HEK293 (cell line): Measurements from ENCODE around the gene TPD52L2.

Experiments used
- CTCF ChIA-PET: fragments of 350-600 bp; formaldehyde crosslinking; extraction: SDS; loops from one replicate; lab custom pipeline; 2021; ENCODE audit warnings: antibody characterized with exemption; lab: Yijun Ruan, JAX
- POLR2A ChIA-PET: fragments of 300-600 bp; formaldehyde crosslinking; extraction: SDS; loops from one replicate; lab custom pipeline; 2020; ENCODE audit warnings: antibody characterized with exemption, inconsistent platforms; lab: Yijun Ruan, JAX
- H3K27ac ChIP-seq: fragments of 200-500 bp; sonication (Bioruptor generic); 2 replicates; pipeline ENCODE4 v1.5.1; 2014; ENCODE audit warnings: low read depth, low read length, control low read depth, inconsistent platforms; ENCODE audit errors: extremely low read depth
- H3K36me3 ChIP-seq, 2 experiments: fragments of 200-500 bp in 1 of 2; sonication (Bioruptor generic) in 1 of 2; 1 replicate in 1 of 2; 2 replicates in 1 of 2; pipeline ENCODE4 v1.5.1; 2014 to 2017; ENCODE audit warnings: inconsistent platforms in 2 of 2, low read length in 2 of 2; ENCODE audit not compliant: control insufficient read depth in 2 of 2, insufficient read depth in 1 of 2
- H3K4me1 ChIP-seq: fragments of 200-500 bp; sonication (Bioruptor generic); 2 replicates; pipeline ENCODE4 v1.5.1; 2014; ENCODE audit warnings: mild to moderate bottlenecking, low read length, inconsistent platforms; ENCODE audit not compliant: control insufficient read depth, insufficient read depth
- H3K4me3 ChIP-seq: 2 replicates; pipeline ENCODE4 v1.5.1; 2011; ENCODE audit warnings: low read depth, mild to moderate bottlenecking, control low read depth, low read length, moderate library complexity
- H3K9me3 ChIP-seq: fragments of 200-500 bp; sonication (Bioruptor generic); 2 replicates; pipeline ENCODE4 v1.5.1; 2014; ENCODE audit warnings: low read depth, low read length, inconsistent platforms; ENCODE audit not compliant: control insufficient read depth, insufficient read depth
- BCL11B ChIP-seq: fragments of 450-650 bp; formaldehyde crosslinking; IDR thresholded peaks from 2 replicates; pipeline ENCODE4 v1.5.1; 2016; ENCODE audit warnings: low read depth, missing biosample characterization, missing genetic modification characterization
- SCRT2 ChIP-seq: fragments of 450-650 bp; formaldehyde crosslinking; IDR thresholded peaks from 2 replicates; pipeline ENCODE4 v1.5.1; 2016; ENCODE audit warnings: missing biosample characterization, missing genetic modification characterization
- ZNF138 ChIP-seq: fragments of 450-650 bp; formaldehyde crosslinking; IDR thresholded peaks from 2 replicates; pipeline ENCODE4 v1.5.1; 2016; ENCODE audit warnings: missing biosample characterization, missing genetic modification characterization, borderline replicate concordance
- ZNF175 ChIP-seq: fragments of 450-650 bp; formaldehyde crosslinking; IDR thresholded peaks from 2 replicates; pipeline ENCODE4 v1.5.1; 2016; ENCODE audit warnings: missing biosample characterization, missing genetic modification characterization
- ZNF19 ChIP-seq: fragments of 450-650 bp; formaldehyde crosslinking; IDR thresholded peaks from 2 replicates; pipeline ENCODE4; 2016; ENCODE audit warnings: missing biosample characterization, missing genetic modification characterization, low read depth
- ZNF223 ChIP-seq: fragments of 450-650 bp; formaldehyde crosslinking; IDR thresholded peaks from 2 replicates; pipeline ENCODE4 v1.5.1; 2016; ENCODE audit warnings: missing biosample characterization, missing genetic modification characterization
- ZNF274 ChIP-seq, 2 experiments: fragments of 200-500 bp in 1 of 2; fragments of 450-650 bp in 1 of 2; sonication (Bioruptor generic) in 1 of 2; formaldehyde crosslinking in 1 of 2; IDR thresholded peaks; 2 replicates each; pipeline versions ENCODE4 v1.5.1 to v1.6.1; 2014 to 2016; ENCODE audit warnings: borderline replicate concordance in 1 of 2, inconsistent platforms in 1 of 2, low read length in 1 of 2, missing biosample characterization in 1 of 2, missing genetic modification characterization in 1 of 2
- ZNF514 ChIP-seq: fragments of 450-650 bp; formaldehyde crosslinking; IDR thresholded peaks from 2 replicates; pipeline ENCODE4 v1.5.1; 2016; ENCODE audit warnings: missing biosample characterization, missing genetic modification characterization
- ZNF654 ChIP-seq: fragments of 450-650 bp; formaldehyde crosslinking; IDR thresholded peaks from 2 replicates; pipeline ENCODE4 v1.5.1; 2016; ENCODE audit warnings: low read depth, missing biosample characterization, missing genetic modification characterization
- ZNF701 ChIP-seq: fragments of 450-650 bp; formaldehyde crosslinking; IDR thresholded peaks from 2 replicates; pipeline ENCODE4 v1.5.1; 2016; ENCODE audit warnings: missing biosample characterization, missing genetic modification characterization
- ZNF747 ChIP-seq: fragments of 450-650 bp; formaldehyde crosslinking; IDR thresholded peaks from 2 replicates; pipeline ENCODE4 v1.5.1; 2016; ENCODE audit warnings: missing biosample characterization, missing genetic modification characterization
- ZXDB ChIP-seq: fragments of 450-650 bp; formaldehyde crosslinking; IDR thresholded peaks from 2 replicates; pipeline ENCODE4 v1.5.1; 2016; ENCODE audit warnings: missing biosample characterization, missing genetic modification characterization
- TF ChIP-seq, protein P1 (sequence below): fragments of 450-650 bp; formaldehyde crosslinking; IDR thresholded peaks from 2 replicates; pipeline ENCODE4; 2016; ENCODE audit warnings: missing biosample characterization, missing genetic modification characterization
- TF ChIP-seq, protein P2 (sequence below): fragments of 450-650 bp; formaldehyde crosslinking; IDR thresholded peaks from 2 replicates; pipeline ENCODE4 v1.5.1; 2017; ENCODE audit warnings: missing biosample characterization, missing genetic modification characterization
- TF ChIP-seq, protein P3 (sequence below): fragments of 450-650 bp; formaldehyde crosslinking; IDR thresholded peaks from 2 replicates; pipeline ENCODE4 v1.5.1; 2016; ENCODE audit warnings: missing biosample characterization, missing genetic modification characterization

TPD52L2 gene

DNA sequence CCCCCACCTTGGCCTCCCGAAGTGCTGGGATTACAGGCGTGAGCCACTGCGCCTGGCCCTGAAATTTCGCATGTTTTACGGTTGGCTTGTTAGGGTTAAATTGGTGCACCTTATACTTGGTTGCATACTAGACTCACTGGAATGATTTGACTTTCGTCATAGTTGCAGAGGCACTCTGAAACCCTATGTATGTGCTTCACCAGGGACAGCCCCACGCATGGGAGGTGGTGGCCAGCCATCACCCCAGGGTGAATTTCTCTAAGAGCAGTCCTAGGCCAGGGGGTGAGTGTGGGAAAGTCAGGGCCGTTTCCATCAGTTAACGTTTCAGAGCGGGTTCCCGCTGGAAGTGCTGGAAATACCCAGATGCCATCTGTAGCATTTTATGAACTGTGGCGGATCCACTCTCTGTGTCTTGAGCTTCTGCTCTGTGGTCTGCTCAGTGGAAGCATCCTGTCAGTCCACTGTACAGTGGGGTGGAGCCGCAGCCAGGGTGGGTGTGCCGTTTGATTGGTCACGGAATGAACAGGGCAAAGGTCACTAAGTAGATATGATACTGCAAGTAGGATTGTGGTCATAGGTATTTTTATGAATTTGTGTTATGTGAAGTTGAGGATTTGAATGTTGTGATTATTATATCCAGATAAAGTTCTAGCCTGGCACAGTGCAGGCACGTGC lies 43.1 kb downstream of the TPD52L2 start:
- TF ChIP-seq ZNF19 (tag by site-specific recombination) (no peak), ZNF175 (tag by site-specific recombination) (no peak), ZNF223 (tag by site-specific recombination) (no peak), BCL11B (tag by site-specific recombination) (no peak), ZNF138 (tag by site-specific recombination) (no peak), ZNF654 (tag by site-specific recombination) (no peak), ZXDB (tag by site-specific recombination) (no peak)
- TF ChIP-seq, protein P1, sequence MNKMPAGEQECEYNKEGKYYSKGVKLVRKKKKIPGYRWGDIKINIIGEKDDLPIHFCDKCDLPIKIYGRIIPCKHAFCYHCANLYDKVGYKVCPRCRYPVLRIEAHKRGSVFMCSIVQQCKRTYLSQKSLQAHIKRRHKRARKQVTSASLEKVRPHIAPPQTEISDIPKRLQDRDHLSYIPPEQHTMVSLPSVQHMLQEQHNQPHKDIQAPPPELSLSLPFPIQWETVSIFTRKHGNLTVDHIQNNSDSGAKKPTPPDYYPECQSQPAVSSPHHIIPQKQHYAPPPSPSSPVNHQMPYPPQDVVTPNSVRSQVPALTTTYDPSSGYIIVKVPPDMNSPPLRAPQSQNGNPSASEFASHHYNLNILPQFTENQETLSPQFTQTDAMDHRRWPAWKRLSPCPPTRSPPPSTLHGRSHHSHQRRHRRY (tag by site-specific recombination) = no peak
- H3K4me1 ChIP-seq = peaks cover 2% of the 10 kb centered on the region; the same call in 1 of the 2 replicates
- H3K27ac ChIP-seq = no peak overlapping the region
- ChIA-PET CTCF (interaction anchor here (0.6 to 3.0 kb wide), 5 partner anchors 12 to 79 kb away, joined by 4 to 16 read pairs (median 8); no protein-coding TSS in a partner anchor), POLR2A (interaction anchor here (1.1 kb wide), 1 partner anchor 50 kb away, joined by 3 read pairs; no protein-coding TSS in a partner anchor)
- peaks cover 0 to 7% of the 10 kb centered on the region in 2 experiments; a peak in 2 of 3 replicates for H3K36me3 ChIP-seq
- no peaks in the 10 kb centered on the region for H3K9me3 ChIP-seq
- no peak overlapping the region for H3K4me3 ChIP-seq

GRCh38 chr20:63911176-63911575 lies 46.1 kb downstream of the TPD52L2 start:
- ChIA-PET POLR2A (no interaction called here), CTCF (interaction anchor here (3.0 kb wide), 1 partner anchor 63 kb away, joined by 16 read pairs; no protein-coding TSS in a partner anchor)
- Histone ChIP-seq H3K9me3 (no peaks in the 10 kb centered on the region), H3K4me1 (peaks cover 2% of the 10 kb centered on the region; the same call in 1 of the 2 replicates), H3K4me3 (no peak overlapping the region), H3K36me3 (peaks cover 0 to 7% of the 10 kb centered on the region in 2 experiments; a peak in 2 of 3 replicates), H3K27ac (no peak overlapping the region)
- TF ChIP-seq ZNF701 (tag by site-specific recombination) (no peak), SCRT2 (tag by site-specific recombination) (0 out of 2 replicates have a peak, but pooled peaks have one; percentile 39)

DNA sequence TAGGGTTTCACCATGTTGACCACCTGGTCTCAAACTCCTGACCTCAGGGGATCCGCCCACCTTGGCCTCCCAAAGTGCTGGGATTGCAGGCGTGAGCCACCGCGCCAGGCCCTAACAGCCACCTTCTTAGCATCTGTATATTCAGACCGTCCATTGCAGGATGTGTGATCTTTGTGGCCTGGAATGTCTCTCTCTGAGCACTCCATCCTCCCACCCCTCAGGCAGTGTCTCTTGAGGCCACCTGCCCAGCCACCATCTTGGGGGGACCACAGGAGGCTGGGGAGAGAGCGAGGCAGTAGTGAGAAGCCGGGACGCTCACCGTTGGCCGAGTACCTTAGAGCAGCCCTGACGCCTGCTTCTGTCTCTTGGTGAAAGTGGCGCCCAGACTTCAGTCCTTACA lies 48.7 kb downstream of the TPD52L2 start:
- ChIA-PET CTCF (interaction anchor here (0.7 kb wide), 1 partner anchor 144 kb away, joined by 3 read pairs; no protein-coding TSS in a partner anchor), POLR2A (no interaction called here)
- Histone ChIP-seq H3K4me3 (no peak overlapping the region), H3K9me3 (no peaks in the 10 kb centered on the region), H3K36me3 (peaks cover 0 to 10% of the 10 kb centered on the region in 2 experiments; a peak in 2 of 3 replicates), H3K4me1 (peaks cover 2% of the 10 kb centered on the region; the same call in 1 of the 2 replicates), H3K27ac (no peak overlapping the region)
- TF ChIP-seq ZNF514 (tag by site-specific recombination) (no peak), ZNF747 (tag by site-specific recombination) (no peak), ZNF274 (IDR thresholded peaks at IDR 0.05; ENCODE audit: low read length) (no peak), ZNF274 (tag by site-specific recombination; IDR thresholded peaks at IDR 0.05; ENCODE audit: borderline replicate concordance) (no peak), BCL11B (tag by site-specific recombination) (no peak), ZXDB (tag by site-specific recombination) (no peak)
- TF ChIP-seq, protein P2, sequence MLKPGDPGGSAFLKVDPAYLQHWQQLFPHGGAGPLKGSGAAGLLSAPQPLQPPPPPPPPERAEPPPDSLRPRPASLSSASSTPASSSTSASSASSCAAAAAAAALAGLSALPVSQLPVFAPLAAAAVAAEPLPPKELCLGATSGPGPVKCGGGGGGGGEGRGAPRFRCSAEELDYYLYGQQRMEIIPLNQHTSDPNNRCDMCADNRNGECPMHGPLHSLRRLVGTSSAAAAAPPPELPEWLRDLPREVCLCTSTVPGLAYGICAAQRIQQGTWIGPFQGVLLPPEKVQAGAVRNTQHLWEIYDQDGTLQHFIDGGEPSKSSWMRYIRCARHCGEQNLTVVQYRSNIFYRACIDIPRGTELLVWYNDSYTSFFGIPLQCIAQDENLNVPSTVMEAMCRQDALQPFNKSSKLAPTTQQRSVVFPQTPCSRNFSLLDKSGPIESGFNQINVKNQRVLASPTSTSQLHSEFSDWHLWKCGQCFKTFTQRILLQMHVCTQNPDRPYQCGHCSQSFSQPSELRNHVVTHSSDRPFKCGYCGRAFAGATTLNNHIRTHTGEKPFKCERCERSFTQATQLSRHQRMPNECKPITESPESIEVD (tag by site-specific recombination) = no peak
- TF ChIP-seq, protein P3, sequence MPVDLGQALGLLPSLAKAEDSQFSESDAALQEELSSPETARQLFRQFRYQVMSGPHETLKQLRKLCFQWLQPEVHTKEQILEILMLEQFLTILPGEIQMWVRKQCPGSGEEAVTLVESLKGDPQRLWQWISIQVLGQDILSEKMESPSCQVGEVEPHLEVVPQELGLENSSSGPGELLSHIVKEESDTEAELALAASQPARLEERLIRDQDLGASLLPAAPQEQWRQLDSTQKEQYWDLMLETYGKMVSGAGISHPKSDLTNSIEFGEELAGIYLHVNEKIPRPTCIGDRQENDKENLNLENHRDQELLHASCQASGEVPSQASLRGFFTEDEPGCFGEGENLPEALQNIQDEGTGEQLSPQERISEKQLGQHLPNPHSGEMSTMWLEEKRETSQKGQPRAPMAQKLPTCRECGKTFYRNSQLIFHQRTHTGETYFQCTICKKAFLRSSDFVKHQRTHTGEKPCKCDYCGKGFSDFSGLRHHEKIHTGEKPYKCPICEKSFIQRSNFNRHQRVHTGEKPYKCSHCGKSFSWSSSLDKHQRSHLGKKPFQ (tag by site-specific recombination) = no peak
